IMR-90 (cell line): ENCODE data around the gene DUSP16. TPM values are rescaled to one million over a fixed set of nuclear protein-coding genes. Genes with fewer than 3 reads are reported as not detected.

Experiments
- ATAC-seq: fragments of 200-7000 bp; cut with Tn5 transposase; 2 replicates; pipeline ENCODE4 v1.9.1; 2020; ENCODE audit warnings: low read depth, mild to moderate bottlenecking, moderate library complexity
- BruUV-seq: library from RNA; stranded (reverse); fragments of 400-500 nt; replicated peaks from 2 replicates; lab custom pipeline; 2021; lab: Mats Ljungman, UMichigan
- CTCF ChIA-PET: fragments of 300-600 bp; formaldehyde crosslinking; extraction: SDS; loops from one replicate; lab custom pipeline; 2021; ENCODE audit warnings: antibody characterized with exemption; lab: Yijun Ruan, JAX
- POLR2A ChIA-PET: fragments of 300-600 bp; sonication (Branson Sonifier 250); formaldehyde crosslinking; loops from one replicate; lab custom pipeline; 2022; ENCODE audit warnings: antibody characterized with exemption; ENCODE audit not compliant: unreplicated experiment; lab: Charles Lee
- DNase-seq: peaks from one replicate; pipeline ENCODE4 v3.0.0; 2013
- H2AFZ ChIP-seq: replicated peaks from 2 replicates; pipeline ENCODE3; 2013; ENCODE audit warnings: low read length, mild to moderate bottlenecking; ENCODE audit not compliant: poor library complexity
- H2AK5ac ChIP-seq: 2 replicates; pipeline ENCODE4 v1.6.1; 2013; ENCODE audit warnings: low read depth, low read length, inconsistent platforms
- H2AK9ac ChIP-seq: replicated peaks from 2 replicates; pipeline ENCODE3; 2013; ENCODE audit warnings: mild to moderate bottlenecking, low read depth, low read length, moderate library complexity; ENCODE audit not compliant: poor library complexity
- H2BK120ac ChIP-seq: 2 replicates; pipeline ENCODE4 v1.6.1; 2013; ENCODE audit warnings: low read depth, low read length, inconsistent platforms
- H2BK15ac ChIP-seq: 3 replicates; pipeline ENCODE4 v1.6.1; 2013; ENCODE audit warnings: low read depth, low read length, inconsistent platforms
- H2BK20ac ChIP-seq: 2 replicates; pipeline ENCODE4 v1.6.1; 2013; ENCODE audit warnings: low read depth, mild to moderate bottlenecking, inconsistent platforms, low read length, moderate library complexity
- H2BK5ac ChIP-seq: 2 replicates; pipeline ENCODE4 v1.6.1; 2013; ENCODE audit warnings: mild to moderate bottlenecking, low read depth, low read length, inconsistent platforms; ENCODE audit not compliant: poor library complexity, severe bottlenecking
- H3K14ac ChIP-seq: replicated peaks from 2 replicates; pipeline ENCODE4 v1.6.1; 2013; ENCODE audit warnings: low read depth, low read length, inconsistent platforms
- H3K18ac ChIP-seq: 2 replicates; pipeline ENCODE4 v1.6.1; 2013; ENCODE audit warnings: low read depth, low read length, control low read depth
- H3K23ac ChIP-seq: 2 replicates; pipeline ENCODE4 v1.6.1; 2013; ENCODE audit warnings: low read depth, low read length, inconsistent platforms
- H3K27ac ChIP-seq: 2 replicates; pipeline ENCODE4 v1.5.1; 2013; ENCODE audit warnings: mild to moderate bottlenecking, control low read depth, low read length; ENCODE audit not compliant: insufficient read depth
- H3K27me3 ChIP-seq: 2 replicates; pipeline ENCODE4 v1.6.1; 2013; ENCODE audit warnings: low read length; ENCODE audit not compliant: control insufficient read depth, insufficient read depth
- H3K36me3 ChIP-seq: 2 replicates; pipeline ENCODE4 v1.6.1; 2013; ENCODE audit warnings: low read length, mixed read lengths; ENCODE audit not compliant: control insufficient read depth, insufficient read depth
- H3K4ac ChIP-seq: 2 replicates; pipeline ENCODE4 v1.6.1; 2013; ENCODE audit warnings: low read depth, low read length, inconsistent platforms
- H3K4me1 ChIP-seq: 2 replicates; pipeline ENCODE4 v1.6.1; 2013; ENCODE audit warnings: low read length, mixed read lengths; ENCODE audit not compliant: control insufficient read depth, insufficient read depth
- H3K4me2 ChIP-seq: 2 replicates; pipeline ENCODE4 v1.6.1; 2013; ENCODE audit warnings: low read depth, mild to moderate bottlenecking, control low read depth, low read length, moderate library complexity
- H3K4me3 ChIP-seq: 2 replicates; pipeline ENCODE4 v1.5.1; 2013; ENCODE audit warnings: low read depth, mild to moderate bottlenecking, control low read depth, low read length, moderate library complexity; ENCODE audit not compliant: insufficient read depth
- H3K56ac ChIP-seq: 2 replicates; pipeline ENCODE4 v1.6.1; 2013; ENCODE audit warnings: low read length, inconsistent platforms; ENCODE audit not compliant: insufficient read depth; ENCODE audit errors: extremely low read depth
- H3K79me1 ChIP-seq, 2 experiments: 2 replicates each; pipeline ENCODE4 v1.6.1; 2013; ENCODE audit warnings: low read length in 2 of 2, inconsistent platforms in 1 of 2, low read depth in 1 of 2
- H3K9ac ChIP-seq: 2 replicates; pipeline ENCODE4 v1.6.1; 2013; ENCODE audit warnings: low read depth, low read length, control low read depth
- H3K9me1 ChIP-seq: 2 replicates; pipeline ENCODE4 v1.6.1; 2013; ENCODE audit warnings: low read length, inconsistent platforms; ENCODE audit not compliant: insufficient read depth
- H3K9me3 ChIP-seq: 2 replicates; pipeline ENCODE4 v1.6.1; 2013; ENCODE audit warnings: low read length; ENCODE audit not compliant: control insufficient read depth, insufficient read depth
- H4K20me1 ChIP-seq: 2 replicates; pipeline ENCODE4 v1.6.1; 2013; ENCODE audit warnings: low read length, inconsistent platforms; ENCODE audit not compliant: insufficient read depth
- H4K5ac ChIP-seq: 2 replicates; pipeline ENCODE4 v1.6.1; 2013; ENCODE audit warnings: mild to moderate bottlenecking, low read depth, low read length, control low read depth
- H4K8ac ChIP-seq, 2 experiments: 2 replicates each; pipeline ENCODE4 v1.6.1; 2013; ENCODE audit warnings: low read depth in 2 of 2, low read length in 2 of 2, control low read depth in 1 of 2, inconsistent platforms in 1 of 2
- H4K91ac ChIP-seq: 2 replicates; pipeline ENCODE4 v1.6.1; 2013; ENCODE audit warnings: low read depth, low read length, inconsistent platforms; ENCODE audit not compliant: insufficient read depth
- BHLHE40 ChIP-seq: fragments of 150-350 bp; IDR thresholded peaks from 2 replicates; pipeline ENCODE4 v1.6.1; 2016; ENCODE audit warnings: mild to moderate bottlenecking, low read depth, low read length
- CEBPB ChIP-seq: IDR thresholded peaks from 2 replicates; pipeline ENCODE4 v1.6.1; 2012; ENCODE audit warnings: low read depth, low read length, improper control_type of control experiment
- CHD1 ChIP-seq: IDR thresholded peaks from 2 replicates; pipeline ENCODE4 v1.6.1; 2012; ENCODE audit warnings: low read depth, low read length, improper control_type of control experiment
- CTCF ChIP-seq: conservative IDR thresholded peaks from 2 replicates; pipeline ENCODE4 v1.5.1; 2012; ENCODE audit warnings: mild to moderate bottlenecking, low read depth, low read length, improper control_type of control experiment
- ELK1 ChIP-seq: fragments of 150-350 bp; IDR thresholded peaks from 2 replicates; pipeline ENCODE4 v1.6.1; 2016; ENCODE audit warnings: low read depth, mild to moderate bottlenecking, low read length, moderate library complexity, borderline replicate concordance
- MAFK ChIP-seq: IDR thresholded peaks from 2 replicates; pipeline ENCODE4 v1.6.1; 2012; ENCODE audit warnings: low read depth, low read length, improper control_type of control experiment
- MAZ ChIP-seq: IDR thresholded peaks from 2 replicates; pipeline ENCODE4 v1.6.1; 2012; ENCODE audit warnings: low read depth, mild to moderate bottlenecking, low read length, improper control_type of control experiment, moderate library complexity, borderline replicate concordance
- MXI1 ChIP-seq: IDR thresholded peaks from 2 replicates; pipeline ENCODE4 v1.6.1; 2012; ENCODE audit warnings: low read depth, mild to moderate bottlenecking, low read length, moderate library complexity, borderline replicate concordance
- NFE2L2 ChIP-seq: fragments of 150-350 bp; IDR thresholded peaks from 2 replicates; pipeline ENCODE4 v1.6.1; 2016; ENCODE audit warnings: low read depth, mild to moderate bottlenecking, low read length
- RAD21 ChIP-seq: IDR thresholded peaks from 2 replicates; pipeline ENCODE4 v1.6.1; 2012; ENCODE audit warnings: low read length, improper control_type of control experiment
- RCOR1 ChIP-seq: IDR thresholded peaks from 2 replicates; pipeline ENCODE4 v1.6.1; 2012; ENCODE audit warnings: mild to moderate bottlenecking, low read length, improper control_type of control experiment; ENCODE audit not compliant: insufficient replicate concordance
- RFX5 ChIP-seq: IDR thresholded peaks from 2 replicates; pipeline ENCODE4 v1.8.0; 2012; ENCODE audit warnings: low read depth, mild to moderate bottlenecking, low read length, moderate library complexity
- WGBS, 2 experiments: methylation state at CpG; one replicate each; pipeline versions ENCODE4 v1.1.5 to v1.1.7; 2013; ENCODE audit warnings: missing lambda C conversion rate in 2 of 2; ENCODE audit not compliant: insufficient read length in 1 of 2; ENCODE audit errors: extremely low coverage in 2 of 2; 5-methylcytosine and 5-hydroxymethylcytosine counted together
- dilution Hi-C: fragments of 300-500 bp; cut with HindIII; formaldehyde crosslinking; loops from one replicate; pipeline ENCODE4 v1.14.3; 2018; ENCODE audit warnings: low sequenced_read_pairs; ENCODE audit not compliant: unreplicated experiment
- in situ Hi-C: fragments of 300-500 bp; cut with MboI; formaldehyde crosslinking; loops from 3 replicates; pipeline ENCODE4 v1.14.3; 2019; ENCODE audit warnings: low sequenced_read_pairs, inconsistent platforms, mixed read lengths
- intact Hi-C: fragments of 100-400 bp; cut with micrococcal nuclease; formaldehyde crosslinking; loops from 2 replicates; pipeline ENCODE4 v1.10.0; 2022
- polyA plus RNA-seq, 3 experiments: library from polyadenylated mRNA; depleted of rRNA; stranded (reverse); fragments of >200 nt; gene quantifications; 2 replicates each; pipeline ENCODE4 v1.2.3, GENCODE V29; 2012; ENCODE audit warnings: low replicate concordance in 1 of 3
- total RNA-seq: library from RNA; depleted of rRNA; stranded (reverse); fragments of >200 nt; gene quantifications from 2 replicates; pipeline ENCODE4 v1.2.3, GENCODE V29; 2012

Gene DUSP16
- total and polyA plus RNA-seq, 2 of the 4 experiments (the other 2 are of a cell fraction): 4.7 to 10.0 TPM

- Histone ChIP-seq H2AK9ac (no peak overlapping the region), H4K5ac (no peak overlapping the region), H4K8ac (no peak overlapping the region), H2AK5ac (no peak overlapping the region), H2BK5ac (no peak overlapping the region), H2BK20ac (no peak overlapping the region), H4K91ac (no peak overlapping the region), H4K20me1 (no peaks in the 10 kb centered on the region), H3K4ac (no peak overlapping the region), H3K9me1 (no peaks in the 10 kb centered on the region; the same call in 1 of the 2 replicates), H2BK120ac (no peak overlapping the region), H3K79me1 (no peaks in the 10 kb centered on the region), H3K36me3 (no peaks in the 10 kb centered on the region), H3K56ac (no peak overlapping the region), H3K4me2 (no peak overlapping the region), H3K18ac (no peak overlapping the region), H3K9me3 (no peaks in the 10 kb centered on the region; the same call in 1 of the 2 replicates), H3K14ac (no peak overlapping the region), H3K4me1 (no peaks in the 10 kb centered on the region), H3K4me3 (no peak overlapping the region), H2BK15ac (no peak overlapping the region), H3K9ac (no peak overlapping the region), H3K23ac (no peak overlapping the region), H3K27ac (no peak overlapping the region), H2AFZ (no peak overlapping the region), H3K27me3 (peaks cover 8% of the 10 kb centered on the region; the same call in 1 of the 2 replicates)
- TF ChIP-seq MXI1 (no peak), RCOR1 (no peak), MAZ (no peak), RFX5 (no peak), RAD21 (no peak), CEBPB (no peak), BHLHE40 (no peak), CHD1 (no peak), NFE2L2 (no peak), MAFK (no peak), ELK1 (no peak), CTCF (no peak)
- ATAC-seq (no peak), DNase-seq (no peak)
- intact Hi-C loops: no loop called here
- WGBS, 2 experiments: no CpG with 5 or more reads among the region's 3 CpGs
- POLR2A ChIA-PET: no interaction called here
- in situ Hi-C loops: no loop called here
- CTCF ChIA-PET: interaction anchor here (0.6 kb wide), 2 partner anchors 58 to 204 kb away, joined by 3 to 7 read pairs; no protein-coding TSS in a partner anchor
- dilution Hi-C loops: no loop called here
- BruUV-seq: no TSS peak
These were observed 10.0 kb upstream of the DUSP16 start for GRCh38 chr12:12572659-12573058.
